Measurements from ENCODE around the gene HIGD1B. TPM values are rescaled to one million over a fixed set of nuclear protein-coding genes. Genes with fewer than 3 reads are reported as not detected.

HIGD1B gene
- total and polyA plus RNA-seq, 12 donors: 0.50 to 7.1 (median 1.8) TPM; not detected in 8

GRCh38 chr17:44863061-44863918 is 15.6 kb downstream of the HIGD1B start:
- H3K4me3 ChIP-seq: no peak overlapping the region
- peaks cover 0 to 11% of the 10 kb centered on the region in 2 donors for H3K4me1 ChIP-seq (replicated peaks in 1 of 2)
- no peaks in the 10 kb centered on the region for H3K9me3 ChIP-seq (replicated peaks in 1 of 3)
- WGBS, 4 donors: 59 to 69% (median 65%) methylated on average over 12 of the region's 12 CpGs
- peak overlapping the region in 2 of 5 donors; percentile 3 to 5 for H3K27ac ChIP-seq
- intact Hi-C loops (cut with DNase I): no loop called here
- DNase-seq: peak in 2 of 7 donors; percentile 33 to 43
- H3K27me3 ChIP-seq: no peaks in the 10 kb centered on the region
- peaks cover 0 to 94% of the 10 kb centered on the region in 2 donors for H3K36me3 ChIP-seq (replicated peaks in 1 of 2)
- TF ChIP-seq, protein P1, sequence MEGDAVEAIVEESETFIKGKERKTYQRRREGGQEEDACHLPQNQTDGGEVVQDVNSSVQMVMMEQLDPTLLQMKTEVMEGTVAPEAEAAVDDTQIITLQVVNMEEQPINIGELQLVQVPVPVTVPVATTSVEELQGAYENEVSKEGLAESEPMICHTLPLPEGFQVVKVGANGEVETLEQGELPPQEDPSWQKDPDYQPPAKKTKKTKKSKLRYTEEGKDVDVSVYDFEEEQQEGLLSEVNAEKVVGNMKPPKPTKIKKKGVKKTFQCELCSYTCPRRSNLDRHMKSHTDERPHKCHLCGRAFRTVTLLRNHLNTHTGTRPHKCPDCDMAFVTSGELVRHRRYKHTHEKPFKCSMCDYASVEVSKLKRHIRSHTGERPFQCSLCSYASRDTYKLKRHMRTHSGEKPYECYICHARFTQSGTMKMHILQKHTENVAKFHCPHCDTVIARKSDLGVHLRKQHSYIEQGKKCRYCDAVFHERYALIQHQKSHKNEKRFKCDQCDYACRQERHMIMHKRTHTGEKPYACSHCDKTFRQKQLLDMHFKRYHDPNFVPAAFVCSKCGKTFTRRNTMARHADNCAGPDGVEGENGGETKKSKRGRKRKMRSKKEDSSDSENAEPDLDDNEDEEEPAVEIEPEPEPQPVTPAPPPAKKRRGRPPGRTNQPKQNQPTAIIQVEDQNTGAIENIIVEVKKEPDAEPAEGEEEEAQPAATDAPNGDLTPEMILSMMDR (IDR thresholded peaks at IDR 0.05): no peak
- no peak for TF ChIP-seq POLR2A (IDR thresholded peaks at IDR 0.05)

DNA sequence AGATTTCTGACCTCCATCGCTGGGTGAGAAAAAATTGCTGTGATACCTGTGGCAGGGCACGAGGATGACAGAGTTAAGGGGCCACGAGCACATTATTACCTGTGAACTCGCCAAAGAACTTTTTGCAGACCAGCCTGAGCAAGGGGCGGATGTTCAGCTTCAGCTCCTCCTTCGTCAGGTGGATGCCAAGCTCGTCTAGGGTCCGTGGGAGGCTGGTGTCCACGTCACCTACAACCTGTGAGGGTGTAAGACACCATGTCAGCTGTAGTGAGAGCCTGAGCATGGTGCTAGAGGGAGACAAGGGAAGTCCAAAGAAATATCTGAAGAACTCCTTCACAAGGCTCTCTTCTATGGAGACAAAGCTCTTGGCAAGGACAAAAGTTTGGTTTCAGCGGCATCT is 17.1 kb downstream of the HIGD1B start:
- intact Hi-C loops (cut with DNase I): loop anchor here (2.0 kb wide), 2 partner anchors 84 to 90 kb away; no protein-coding TSS in a partner anchor
- Histone ChIP-seq H3K36me3 (replicated peaks in 1 of 2) (peaks cover 0 to 93% of the 10 kb centered on the region in 2 donors), H3K27ac (no peak overlapping the region), H3K4me3 (no peak overlapping the region), H3K4me1 (replicated peaks in 1 of 2) (peaks cover 0 to 11% of the 10 kb centered on the region in 2 donors), H3K27me3 (no peaks in the 10 kb centered on the region), H3K9me3 (replicated peaks in 1 of 3) (no peaks in the 10 kb centered on the region)
- 61 to 76% (median 70%) methylated on average over 10 of the region's 10 CpGs for WGBS, 4 donors
- DNase-seq: no peak
- no peak for TF ChIP-seq POLR2A (IDR thresholded peaks at IDR 0.05)
- TF ChIP-seq, protein P1 (IDR thresholded peaks at IDR 0.05): no peak

GRCh38 chr17:44865231-44865660 is 17.6 kb downstream of the HIGD1B start:
- Histone ChIP-seq H3K4me3 (no peak overlapping the region), H3K9me3 (replicated peaks in 1 of 3) (no peaks in the 10 kb centered on the region), H3K4me1 (replicated peaks in 1 of 2) (peaks cover 0 to 11% of the 10 kb centered on the region in 2 donors), H3K27ac (no peak overlapping the region), H3K36me3 (replicated peaks in 1 of 2) (peaks cover 0 to 93% of the 10 kb centered on the region in 2 donors), H3K27me3 (no peaks in the 10 kb centered on the region)
- no peak for TF ChIP-seq POLR2A (IDR thresholded peaks at IDR 0.05)
- TF ChIP-seq, protein P1 (IDR thresholded peaks at IDR 0.05): peak; percentile 62 to 86 (median 80)
- peak; percentile 62 to 83 (median 74) for DNase-seq
- intact Hi-C loops (cut with DNase I): loop anchor here (2.0 kb wide), 2 partner anchors 84 to 90 kb away; no protein-coding TSS in a partner anchor
- whole genome bisulfite sequencing, 4 donors: 35 to 54% (median 44%) methylated on average over 1 of the region's 1 CpG

GRCh38 chr17:44865931-44866330 is 18.2 kb downstream of the HIGD1B start:
- TF ChIP-seq, protein P1 (IDR thresholded peaks at IDR 0.05): no peak
- no peak for TF ChIP-seq POLR2A (IDR thresholded peaks at IDR 0.05)
- H3K4me3 ChIP-seq: no peak overlapping the region
- no peaks in the 10 kb centered on the region for H3K27me3 ChIP-seq
- H3K4me1 ChIP-seq (replicated peaks in 1 of 2): peaks cover 0 to 11% of the 10 kb centered on the region in 2 donors
- WGBS, 4 donors: 86 to 93% (median 90%) methylated on average over 6 of the region's 6 CpGs
- no peak for DNase-seq
- peaks cover 0 to 94% of the 10 kb centered on the region in 2 donors for H3K36me3 ChIP-seq (replicated peaks in 1 of 2)
- no peaks in the 10 kb centered on the region for H3K9me3 ChIP-seq (replicated peaks in 1 of 3)
- intact Hi-C loops (cut with DNase I): loop anchor here (2.0 kb wide), 2 partner anchors 85 to 91 kb away; no protein-coding TSS in a partner anchor
- H3K27ac ChIP-seq: no peak overlapping the region

Measured in adrenal gland (tissue), 12 donors.